Central memory CD4-positive, alpha-beta T cell (primary cell): ENCODE measurements around the gene UGT1A10.
"Not testable (repeated sequence)": the region's sequence is repeated elsewhere in the genome, so short reads cannot be mapped to it uniquely, and the experiment has no call there.

Experiments
- DNase-seq: peaks from one replicate; pipeline ENCODE4 v3.0.0; 2022
- total RNA-seq, 3 experiments: gene quantifications; one replicate each; lab custom pipeline; 2026; lab: John Stamatoyannopoulos, UW

The UGT1A10 gene
- 0 reads per million in 3 experiments for total RNA-seq

DNA sequence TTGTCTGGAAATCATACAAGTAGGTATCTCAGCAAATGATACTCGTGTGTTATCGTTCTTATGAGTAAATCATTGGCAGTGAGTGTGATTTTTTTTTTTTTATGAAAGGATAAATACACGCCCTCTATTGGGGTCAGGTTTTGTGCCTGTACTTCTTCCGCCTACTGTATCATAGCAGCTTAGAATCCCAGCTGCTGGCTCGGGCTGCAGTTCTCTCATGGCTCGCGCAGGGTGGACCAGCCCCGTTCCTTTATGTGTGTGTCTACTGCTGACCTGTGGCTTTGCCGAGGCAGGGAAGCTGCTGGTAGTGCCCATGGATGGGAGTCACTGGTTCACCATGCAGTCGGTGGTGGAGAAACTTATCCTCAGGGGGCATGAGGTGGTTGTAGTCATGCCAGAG is at the start of gene UGT1A10:
UGT1A10 (plus strand) TSS at position 143 of the 400 bp plus-strand sequence; CDS start at position 218, 75 bp downstream.
- not testable (repeated sequence) for DNase-seq

DNA sequence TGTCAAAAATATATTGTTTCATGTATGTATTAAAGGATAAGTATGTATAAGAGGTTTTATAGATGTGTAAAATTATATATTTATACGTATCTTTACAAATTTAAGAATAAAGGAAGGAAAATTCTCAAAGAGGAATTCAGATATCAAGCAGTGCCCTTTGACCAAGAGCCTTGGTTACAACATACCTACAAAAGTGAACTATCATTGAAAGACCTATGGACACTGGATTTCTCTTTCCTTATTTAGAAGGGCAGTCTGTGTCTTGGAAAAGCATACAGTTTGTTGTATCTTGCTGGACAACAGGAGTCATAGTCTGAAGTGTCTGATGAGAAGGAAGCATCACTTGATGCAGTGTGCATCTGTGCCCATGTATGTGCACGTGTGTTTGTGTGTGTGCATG is 47.8 kb upstream of the UGT1A10 start:
- DNase-seq: no peak

DNA sequence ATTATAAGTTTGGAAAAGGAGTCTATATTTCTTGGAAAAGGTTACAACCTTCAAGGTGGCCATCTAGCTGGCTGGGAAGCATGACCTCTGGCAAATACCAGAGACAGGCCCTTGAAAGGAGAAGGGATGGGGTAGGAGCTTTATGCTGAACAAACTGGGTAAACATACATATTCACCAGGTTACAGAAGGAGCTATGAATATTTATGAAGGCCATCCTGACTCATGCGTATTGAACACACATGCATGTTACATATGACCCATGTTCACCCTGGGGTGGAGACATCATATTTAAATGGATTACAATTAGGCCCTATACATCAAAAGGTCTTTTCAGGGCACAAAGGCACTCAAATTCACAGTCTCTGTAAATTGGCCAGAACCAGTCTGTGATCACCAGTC is 43.5 kb upstream of the UGT1A10 start:
- DNase-seq: not testable (repeated sequence)

DNA sequence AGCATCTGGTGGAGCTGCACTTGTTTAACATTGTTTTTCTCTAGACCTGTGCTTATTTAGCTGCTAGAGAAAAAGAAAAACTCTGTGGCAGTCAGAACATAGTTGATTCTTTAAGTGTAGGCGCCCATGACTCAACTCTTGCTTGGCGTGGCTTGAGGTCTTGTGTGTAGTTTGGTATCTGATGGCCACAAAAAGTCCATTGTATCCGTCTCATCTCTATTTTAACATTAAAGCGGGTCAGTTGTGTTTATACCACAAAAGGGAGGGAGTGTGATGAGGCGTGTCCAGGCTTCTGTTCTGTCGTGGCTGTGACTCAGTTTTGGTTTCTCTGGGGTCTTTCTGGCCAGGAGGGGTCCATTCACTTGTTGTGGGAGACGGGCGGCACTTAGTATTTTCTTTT is 43.0 kb upstream of the UGT1A10 start:
- DNase-seq: no peak

DNA sequence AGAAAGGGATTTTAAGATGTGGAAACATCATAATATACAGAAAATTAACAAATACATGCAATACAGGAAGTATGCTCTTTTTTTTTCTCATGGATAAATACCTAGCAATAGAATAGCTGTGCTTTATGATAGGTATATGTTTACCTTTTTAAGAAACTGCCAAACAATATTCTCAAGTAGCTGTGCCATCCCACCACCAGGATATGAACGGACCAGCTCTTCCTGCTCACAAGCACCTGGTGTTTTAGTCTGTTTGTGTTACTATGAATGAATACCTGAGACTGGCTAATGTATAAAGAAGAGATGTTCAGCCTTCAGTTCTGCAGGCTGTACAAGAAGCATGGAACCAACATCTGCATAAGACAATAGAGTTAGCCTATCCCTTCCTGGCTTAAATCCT is 38.7 kb upstream of the UGT1A10 start:
- DNase-seq: no peak

DNA sequence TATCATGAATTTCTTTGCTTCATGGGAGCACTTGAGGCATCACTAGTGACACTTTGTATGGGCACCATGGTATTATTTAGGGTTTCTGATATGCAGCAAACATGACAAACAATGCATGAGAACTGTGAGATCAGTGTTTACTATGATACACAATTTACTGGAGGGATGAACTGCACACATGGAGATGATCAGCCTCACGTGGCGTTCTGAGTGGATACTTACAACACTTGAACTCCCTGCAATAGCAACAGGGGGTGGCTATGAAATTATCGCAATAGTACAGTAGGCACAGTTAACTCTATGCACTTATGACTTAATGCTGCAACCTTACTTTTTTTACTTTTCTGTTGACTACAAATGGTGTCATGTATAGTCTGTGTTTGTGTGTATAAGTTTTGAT is 37.3 kb upstream of the UGT1A10 start:
- DNase-seq: no peak

DNA sequence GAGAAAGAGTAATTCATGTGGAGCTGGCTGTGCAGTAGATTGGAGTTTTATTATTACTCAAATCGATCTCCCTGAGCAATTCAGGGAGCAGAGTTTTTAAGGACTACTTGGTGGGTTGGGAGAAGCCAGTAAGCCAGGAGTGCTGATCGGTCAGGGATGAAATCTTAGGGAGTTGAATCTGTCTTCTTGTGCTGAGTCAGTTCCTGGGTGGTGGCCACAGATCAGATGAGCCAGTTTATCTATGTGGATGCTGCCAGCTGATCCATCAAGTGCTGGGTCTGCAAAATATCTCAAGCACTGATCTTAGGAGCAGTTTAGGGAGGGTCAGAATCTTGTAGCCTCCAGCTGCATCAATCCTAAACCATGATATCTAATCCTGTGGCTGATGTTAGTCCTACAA is 35.9 kb upstream of the UGT1A10 start:
- DNase-seq: no peak

DNA sequence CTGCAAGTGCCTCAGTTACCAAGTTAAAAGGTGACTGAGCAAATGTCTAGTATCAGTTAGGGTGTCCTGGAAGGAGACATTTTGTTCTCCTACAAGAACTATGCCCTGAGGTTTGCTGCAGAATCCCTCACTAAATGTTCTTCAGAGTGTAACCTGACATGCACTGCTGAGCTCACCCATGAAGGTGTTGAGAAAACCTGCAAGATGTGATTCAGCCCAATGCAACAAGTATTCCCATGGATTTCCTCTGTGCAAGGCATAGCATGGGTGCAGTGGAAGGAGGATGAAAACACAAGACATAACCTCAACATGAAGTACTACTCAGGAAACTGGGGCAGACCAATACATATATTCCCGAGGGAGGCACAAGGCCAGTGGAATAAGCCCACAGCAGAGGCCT is 34.2 kb upstream of the UGT1A10 start:
- DNase-seq: no peak

DNA sequence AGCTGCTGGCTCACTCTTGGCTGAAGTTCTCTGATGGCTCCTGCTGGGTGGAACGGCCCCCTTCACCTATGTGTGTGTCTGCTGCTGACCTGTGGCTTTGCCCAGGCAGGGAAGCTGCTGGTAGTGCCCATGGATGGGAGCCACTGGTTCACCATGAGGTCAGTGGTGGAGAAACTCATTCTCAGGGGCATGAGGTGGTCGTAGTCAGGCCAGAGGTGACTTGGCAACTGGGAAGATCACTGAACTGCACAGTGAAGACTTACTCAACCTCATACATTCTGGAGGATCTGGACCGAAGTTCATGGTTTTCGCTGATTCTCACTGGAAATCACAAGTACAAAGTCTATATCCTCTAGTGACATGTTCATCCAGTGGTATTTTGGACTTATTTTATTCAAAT is 32.7 kb upstream of the UGT1A10 start:
- no peak for DNase-seq

DNA sequence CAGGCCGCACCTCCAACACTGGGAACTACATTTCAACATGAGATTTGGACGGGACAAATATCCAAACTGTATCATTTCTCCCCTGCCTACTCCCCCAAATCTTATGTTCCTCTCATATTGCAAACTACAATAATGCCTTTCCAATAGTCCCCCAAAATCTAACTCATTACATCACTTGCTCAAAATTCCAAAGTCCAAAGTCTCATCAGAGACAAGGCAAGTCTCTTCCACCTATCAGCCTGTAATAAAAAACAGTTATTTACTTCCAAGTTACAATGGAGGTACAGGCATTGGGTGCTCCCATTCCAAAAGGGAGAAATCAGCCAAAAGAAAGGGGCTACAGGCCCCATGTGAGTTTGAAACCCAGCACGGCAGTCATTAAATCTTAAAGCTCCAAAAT is 31.4 kb upstream of the UGT1A10 start:
- no peak for DNase-seq

DNA sequence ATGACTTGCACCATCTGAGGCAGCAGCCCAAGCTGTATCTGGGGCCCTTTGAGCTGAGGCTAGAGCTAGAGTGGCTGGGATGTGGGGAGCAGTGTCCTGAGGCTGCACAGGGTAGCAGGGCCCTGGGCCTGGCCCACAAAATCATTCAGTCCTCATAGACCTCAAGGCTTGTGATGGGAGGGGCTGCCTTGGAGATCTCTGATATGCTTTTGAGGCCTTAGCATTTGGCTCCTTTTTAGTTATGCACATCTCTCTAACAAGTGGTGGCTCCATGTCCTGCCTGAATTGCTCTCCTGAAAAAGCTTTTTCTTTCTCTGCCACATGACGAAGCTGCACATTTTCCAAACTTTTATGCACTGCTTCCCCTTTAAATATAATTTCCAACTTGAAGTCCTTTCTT is 30.6 kb upstream of the UGT1A10 start:
- no peak for DNase-seq

DNA sequence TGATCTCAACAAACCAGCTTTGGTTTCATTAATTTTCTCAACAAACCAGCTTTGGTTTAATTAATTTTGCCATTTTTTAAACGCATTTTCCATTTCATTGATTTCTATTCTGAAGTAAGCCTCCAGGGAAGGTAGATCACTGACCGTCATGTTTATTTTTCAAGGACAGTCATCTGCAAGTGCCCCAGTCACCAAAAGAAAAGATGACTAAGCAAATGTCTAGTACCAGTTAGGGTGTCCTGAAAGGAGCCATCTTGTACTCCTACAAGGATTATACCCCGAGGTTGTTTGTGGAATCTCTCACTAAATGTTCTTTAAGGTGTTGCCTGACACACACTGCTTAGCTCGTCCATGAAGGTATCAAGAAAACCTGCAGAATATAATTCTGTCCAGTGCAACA is 25.0 kb upstream of the UGT1A10 start:
- DNase-seq: no peak

DNA sequence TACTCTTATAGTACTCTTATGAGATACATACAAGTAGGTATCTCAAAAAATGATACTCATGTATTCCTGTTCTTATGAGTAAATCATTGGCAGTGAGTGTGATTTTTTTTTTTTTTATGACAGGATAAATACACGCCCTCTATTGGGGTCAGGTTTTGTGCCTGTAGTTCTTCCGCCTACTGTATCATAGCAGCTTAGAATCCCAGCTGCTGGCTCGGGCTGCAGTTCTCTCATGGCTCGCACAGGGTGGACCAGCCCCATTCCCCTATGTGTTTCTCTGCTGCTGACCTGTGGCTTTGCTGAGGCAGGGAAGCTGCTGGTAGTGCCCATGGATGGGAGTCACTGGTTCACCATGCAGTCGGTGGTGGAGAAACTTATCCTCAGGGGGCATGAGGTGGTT is 18.8 kb upstream of the UGT1A10 start, which contains the start of gene UGT1A8:
UGT1A8 (plus strand) TSS at position 158 of the 400 bp plus-strand sequence; CDS start at position 233, 75 bp downstream.
- not testable (repeated sequence) for DNase-seq

DNA sequence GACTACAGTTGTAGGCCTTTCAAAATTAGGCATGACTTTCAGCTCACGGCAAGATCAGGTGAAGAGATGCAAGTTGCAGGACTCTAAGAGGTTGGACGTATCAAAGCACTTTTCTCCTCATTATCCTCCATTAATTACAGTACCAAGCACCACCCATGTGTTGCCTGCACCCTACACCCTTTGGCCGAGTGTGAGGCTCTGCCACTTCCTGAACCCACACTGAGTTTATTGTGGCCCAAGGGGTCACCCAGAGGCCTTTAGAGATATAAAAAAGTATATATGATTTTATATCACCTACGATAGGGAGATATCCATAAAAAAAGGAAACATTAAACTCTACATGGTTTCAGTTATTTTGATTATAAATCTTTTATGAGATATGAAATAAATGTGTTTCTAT is 16.0 kb upstream of the UGT1A10 start:
- no peak for DNase-seq

DNA sequence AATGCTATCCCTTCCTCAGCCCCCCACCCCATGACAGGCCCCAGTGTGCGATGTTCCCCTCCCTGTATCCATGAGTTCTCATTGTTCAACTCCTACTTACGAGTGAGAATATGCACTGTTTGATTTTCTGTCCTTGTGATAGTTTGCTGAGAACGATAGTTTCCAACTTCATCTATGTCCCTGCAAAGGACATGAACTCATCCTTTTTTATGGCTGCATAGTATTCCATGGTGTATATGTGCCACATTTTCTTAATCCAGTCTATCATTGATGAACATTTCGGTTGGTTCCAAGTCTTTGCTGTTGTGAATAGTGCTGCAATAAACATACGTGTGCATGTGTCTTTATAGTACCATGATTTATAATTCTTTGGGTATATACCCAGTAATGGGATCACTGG is 14.4 kb upstream of the UGT1A10 start:
- not testable (repeated sequence) for DNase-seq

DNA sequence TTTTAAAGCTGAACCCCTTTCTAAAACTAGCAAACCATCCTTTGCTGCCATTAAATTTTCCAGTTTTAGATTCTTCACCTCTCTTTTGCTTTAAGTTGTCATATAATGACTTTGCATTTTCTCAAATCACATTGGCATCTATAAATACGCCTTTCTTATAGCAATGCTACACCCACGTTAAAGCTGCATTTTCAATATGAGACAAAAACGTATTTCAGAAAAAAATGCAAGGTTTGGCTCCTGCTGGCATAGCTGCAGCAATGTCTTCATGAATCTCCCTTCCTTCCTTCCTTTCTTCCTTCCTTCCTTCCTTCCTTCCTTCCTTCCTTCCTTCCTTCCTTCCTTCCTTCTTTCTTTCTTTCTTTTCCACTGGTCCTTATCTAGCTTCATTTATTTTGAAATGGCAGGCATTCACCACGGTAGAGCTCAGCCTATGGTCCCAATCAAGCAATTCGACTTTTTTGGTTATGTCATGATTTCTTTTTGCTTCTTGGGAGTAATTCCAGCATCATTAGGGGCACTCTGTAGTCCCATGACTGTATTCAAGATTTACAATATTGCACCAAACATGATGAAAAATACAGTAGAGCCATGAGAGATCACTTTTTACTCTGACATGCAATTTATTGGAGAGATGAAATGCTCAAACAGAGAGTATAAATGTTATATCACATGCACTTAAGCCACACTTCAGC is 8.8 kb upstream of the UGT1A10 start:
- no peak for DNase-seq

DNA sequence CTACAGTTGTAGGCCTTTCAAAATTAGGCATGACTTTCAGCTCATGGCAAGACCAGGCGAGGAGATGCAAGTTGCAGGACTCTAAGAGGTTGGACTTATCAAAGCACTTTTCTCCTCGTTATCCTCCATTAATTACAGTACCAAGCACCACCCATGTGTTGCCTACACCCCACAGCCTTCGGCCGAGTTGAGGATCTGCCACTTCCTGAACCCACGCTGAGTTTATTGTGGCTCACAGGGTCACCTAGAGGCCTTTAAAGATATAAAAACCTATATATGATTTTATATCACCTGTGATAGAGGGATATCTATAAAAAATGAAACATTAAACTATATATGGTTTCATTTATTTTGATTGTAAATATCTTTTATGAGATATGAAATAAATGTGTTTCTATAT is 2.6 kb downstream of the UGT1A10 start:
- DNase-seq: no peak

DNA sequence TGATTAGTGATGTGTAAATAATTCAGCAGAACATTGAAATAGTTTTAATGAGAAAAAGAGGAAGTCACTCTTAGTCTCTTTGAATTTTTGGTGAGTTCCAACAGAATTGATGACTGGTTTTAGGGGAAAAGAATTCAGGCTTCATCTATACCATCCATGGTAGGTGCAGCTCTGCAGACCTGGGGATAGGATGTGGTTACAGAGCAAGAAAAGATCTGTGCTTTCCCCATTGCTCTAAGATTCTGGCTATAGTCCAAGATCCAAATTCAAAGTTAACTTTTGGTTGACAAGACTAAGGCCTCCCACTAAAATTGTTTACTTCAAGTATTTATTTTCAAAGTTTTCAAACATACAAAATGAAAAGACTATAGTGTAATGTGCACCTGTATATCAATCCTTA is 3.6 kb downstream of the UGT1A10 start:
- DNase-seq: no peak

DNA sequence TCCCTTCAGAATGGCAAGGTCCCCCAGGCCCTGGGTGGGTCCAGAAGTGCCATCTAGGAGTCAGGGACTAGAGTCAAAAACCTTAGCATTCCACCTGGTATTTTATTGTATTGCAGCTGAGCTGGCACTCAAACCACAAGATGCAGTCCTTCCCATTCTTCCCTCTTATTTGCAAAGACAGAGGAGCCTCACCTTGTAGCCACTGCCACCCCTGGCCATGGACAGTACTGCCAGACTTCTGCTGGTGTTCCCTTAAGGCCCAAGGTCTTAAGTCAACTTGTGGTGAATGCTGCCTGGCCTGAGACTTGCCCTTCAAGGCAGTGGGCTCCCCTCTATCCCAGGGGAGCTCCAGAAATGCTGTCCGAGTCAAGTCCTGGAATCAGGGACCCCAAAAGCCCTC is 6.9 kb downstream of the UGT1A10 start:
- DNase-seq: no peak

DNA sequence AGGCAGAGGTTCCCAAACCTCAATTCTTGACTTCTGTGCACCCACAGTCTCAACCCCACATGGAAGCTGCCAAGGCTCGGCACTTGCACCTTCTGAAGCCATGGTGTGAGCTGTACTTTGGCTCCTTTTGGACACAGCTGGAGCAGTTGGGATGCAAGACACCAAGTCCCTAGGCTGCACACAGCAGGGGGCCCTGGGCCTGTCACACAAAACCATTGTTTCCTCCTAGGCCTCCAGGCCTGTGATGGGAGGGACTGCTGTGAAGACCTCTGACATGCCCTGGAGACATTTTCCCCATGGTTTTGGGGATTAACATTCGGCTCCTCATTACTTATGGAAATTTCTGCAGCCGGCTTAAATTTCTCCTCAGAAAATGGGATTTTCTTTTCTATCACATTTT is 9.8 kb downstream of the UGT1A10 start:
- not testable (repeated sequence) for DNase-seq

DNA sequence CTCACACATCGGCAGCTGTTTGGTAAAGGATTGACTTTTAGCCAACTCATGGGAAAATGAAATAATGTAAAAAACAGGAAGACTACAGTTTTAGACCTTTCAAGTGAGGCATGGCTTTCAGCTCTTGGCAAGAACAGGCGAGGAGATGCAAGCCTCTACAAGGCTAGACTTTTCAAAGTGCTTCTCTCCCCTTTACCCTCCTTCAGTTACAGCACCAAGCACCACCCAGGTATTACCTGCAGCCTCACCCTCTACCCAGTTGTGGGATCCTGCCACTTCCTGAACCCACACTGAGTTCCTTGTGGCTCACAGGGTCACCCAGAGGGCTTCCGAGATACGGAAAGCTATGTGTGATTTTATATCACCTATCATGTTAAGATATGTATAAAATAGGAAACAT is 14.7 kb downstream of the UGT1A10 start:
- DNase-seq: no peak

DNA sequence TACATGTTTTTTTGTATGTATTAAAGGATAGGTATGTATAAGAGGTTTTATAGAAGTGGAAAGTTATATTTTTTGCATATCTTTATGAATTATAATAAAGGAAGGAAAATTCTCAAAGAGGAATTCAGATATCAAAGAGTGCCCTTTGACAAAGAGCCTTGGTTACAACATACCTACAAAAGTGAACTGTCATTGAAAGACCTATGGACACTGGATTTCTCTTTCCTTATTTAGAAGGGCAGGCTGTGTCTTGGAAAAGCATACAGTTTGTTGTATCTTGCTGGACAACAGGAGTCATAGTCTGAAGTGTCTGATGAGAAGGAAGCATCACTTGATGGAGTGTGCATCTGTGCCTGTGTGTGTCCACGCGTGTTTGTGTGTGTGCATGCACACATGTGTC is 15.2 kb downstream of the UGT1A10 start:
- DNase-seq: no peak

DNA sequence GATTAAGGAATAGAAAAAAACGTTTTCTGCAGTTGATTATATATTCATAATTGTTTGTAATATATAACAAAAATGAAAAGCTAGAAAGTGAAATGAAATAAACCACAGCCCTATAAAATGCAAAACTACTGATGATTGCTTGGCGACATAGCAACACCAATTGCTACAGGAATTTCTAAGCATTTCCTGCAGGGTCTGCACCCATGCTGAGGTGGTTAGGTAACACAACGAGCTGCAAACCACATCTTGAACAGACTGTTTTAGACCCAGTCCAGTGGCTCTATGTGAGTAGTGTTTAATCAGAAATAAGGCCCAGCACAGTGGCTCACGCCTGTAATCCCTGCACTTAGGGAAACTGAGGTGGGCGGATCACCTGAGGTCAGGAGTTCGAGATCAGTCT is 18.3 kb downstream of the UGT1A10 start:
- DNase-seq: no peak

DNA sequence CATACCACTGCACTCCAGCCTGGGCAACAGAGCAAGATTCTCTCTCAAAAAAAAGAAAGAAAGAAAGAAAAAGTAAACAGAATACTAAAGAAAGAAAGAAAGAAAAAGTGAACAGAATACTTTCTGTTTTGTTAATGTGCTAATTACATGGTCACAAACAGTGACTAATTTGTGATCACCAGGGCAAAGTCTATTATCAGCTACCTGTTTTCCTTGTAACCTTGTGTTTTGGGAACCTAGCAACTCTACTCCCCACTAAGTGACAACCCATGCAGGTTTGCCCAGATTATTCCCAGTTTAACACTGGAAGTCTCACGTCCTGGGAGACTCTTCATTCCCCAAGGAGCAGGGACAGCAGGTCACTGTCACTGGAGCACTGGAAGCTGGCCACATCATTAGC is 18.8 kb downstream of the UGT1A10 start:
- no peak for DNase-seq

DNA sequence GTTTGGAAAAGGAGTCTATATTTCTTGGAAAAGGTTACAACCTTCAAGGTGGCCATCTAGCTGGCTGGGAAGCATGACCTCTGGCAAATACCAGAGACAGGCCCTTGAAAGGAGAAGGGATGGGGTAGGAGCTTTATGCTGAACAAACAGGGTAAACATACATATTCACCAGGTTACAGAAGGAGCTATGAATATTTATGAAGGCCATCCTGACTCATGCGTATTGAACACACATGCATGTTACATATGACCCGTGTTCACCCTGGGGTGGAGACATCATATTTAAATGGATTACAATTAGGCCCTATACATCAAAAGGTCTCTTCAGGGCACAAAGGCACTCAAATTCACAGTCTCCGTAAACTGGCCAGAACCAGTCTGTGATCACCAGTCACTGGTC is 19.7 kb downstream of the UGT1A10 start:
- not testable (repeated sequence) for DNase-seq
